ENCODE data around the gene FLRT1. TPM values are rescaled to one million over a fixed set of nuclear protein-coding genes. Genes with fewer than 3 reads are reported as not detected.

Gene FLRT1
- total RNA-seq, 1 experiment from 2014 or later = 0.31 TPM

DNA sequence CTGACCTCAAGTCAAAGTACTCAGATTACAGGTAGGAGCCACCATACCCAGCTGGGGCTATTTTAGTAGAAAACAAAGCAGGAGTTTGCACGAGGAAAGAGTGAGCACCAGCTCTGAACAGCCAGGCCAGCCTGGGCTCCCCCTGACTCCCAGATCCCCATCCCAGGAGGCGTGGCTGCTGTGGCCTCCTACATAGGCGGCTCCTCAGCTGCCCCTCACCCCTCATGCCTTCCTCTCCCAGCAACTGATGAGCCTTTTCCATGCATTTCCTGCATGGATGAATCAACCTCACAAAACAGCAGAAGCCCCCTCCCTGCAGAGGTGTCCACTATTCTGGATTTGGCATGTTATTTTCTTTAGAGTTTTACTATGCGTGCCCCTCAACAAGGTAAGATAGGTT is 10.5 kb upstream of the FLRT1 start:
- Histone ChIP-seq H2BK12ac (ENCODE audit: insufficient read length, low read depth, low read length) (no peak overlapping the region), H3K79me2 (ENCODE audit: insufficient read depth, low read length) (no peaks in the 10 kb centered on the region), H2BK5ac (ENCODE audit: insufficient read length, low read length) (no peak overlapping the region), H3K4me2 (ENCODE audit: insufficient read depth, insufficient read length, low read length) (no peak overlapping the region), H3K79me1 (ENCODE audit: insufficient read depth, low read depth, low read length, poor library complexity, severe bottlenecking) (no peaks in the 10 kb centered on the region), H2BK20ac (ENCODE audit: low read depth, low read length, poor library complexity, severe bottlenecking) (no peak overlapping the region), H3K14ac (ENCODE audit: insufficient read depth, low read length) (no peak overlapping the region), H3K9ac (ENCODE audit: extremely low read depth, insufficient read length, low read length) (no peak overlapping the region), H3K56ac (ENCODE audit: insufficient read length, low read depth, low read length) (no peak overlapping the region), H3K27ac (ENCODE audit: insufficient read length, low read depth, low read length) (no peak overlapping the region), H4K5ac (ENCODE audit: insufficient read length, low read depth, low read length) (no peak overlapping the region), H3K9me3 (ENCODE audit: control insufficient read depth, low read depth, low read length) (no peaks in the 10 kb centered on the region), H2BK15ac (ENCODE audit: low read depth, low read length) (no peak overlapping the region), H4K8ac (replicated peaks; ENCODE audit: insufficient read length, low read depth, low read length) (no peak overlapping the region), H3K27me3 (ENCODE audit: insufficient read depth, low read length) (no peaks in the 10 kb centered on the region), H3K4me1 (ENCODE audit: insufficient read depth, low read length) (peaks cover 2% of the 10 kb centered on the region; the same call in 1 of the 2 replicates), H3K23ac (ENCODE audit: insufficient read length, low read depth, low read length) (no peak overlapping the region), H3K18ac (ENCODE audit: insufficient read length, low read depth, low read length) (no peak overlapping the region), H3K23me2 (ENCODE audit: insufficient read length, low read depth, low read length, poor library complexity, severe bottlenecking) (no peaks in the 10 kb centered on the region), H3K4ac (ENCODE audit: low read depth, low read length) (no peak overlapping the region), H2AK5ac (ENCODE audit: insufficient read length, low read length) (no peak overlapping the region), H2AFZ (ENCODE audit: low read length) (no peak overlapping the region), H4K91ac (ENCODE audit: insufficient read length, low read depth, low read length) (no peak overlapping the region), H2BK120ac (ENCODE audit: low read depth, low read length, poor library complexity, severe bottlenecking) (no peak overlapping the region), H3T11ph (ENCODE audit: low read length) (no peak overlapping the region), H4K20me1 (ENCODE audit: control insufficient read depth, insufficient read depth, insufficient read length) (no peaks in the 10 kb centered on the region)
- peaks cover 59 to 81% of the 10 kb centered on the region in 2 experiments for H3K4me1 Mint-ChIP-seq
- H3K36me3 Mint-ChIP-seq (ENCODE audit: insufficient read depth in 1 of 3, low read depth in 3 of 3) = no peaks in the 10 kb centered on the region; a peak in 3 of 7 replicates
- peak; percentile 85 for DNase-seq
- H3K27me3 Mint-ChIP-seq (ENCODE audit: low read depth) = peaks cover 44% of the 10 kb centered on the region
- H3K9me3 Mint-ChIP-seq = no peaks in the 10 kb centered on the region
- H3K4me3 Mint-ChIP-seq = peak overlapping the region in 1 of 2 experiments; percentile 60; a peak in 2 of 5 replicates
- TF ChIP-seq, protein P1, sequence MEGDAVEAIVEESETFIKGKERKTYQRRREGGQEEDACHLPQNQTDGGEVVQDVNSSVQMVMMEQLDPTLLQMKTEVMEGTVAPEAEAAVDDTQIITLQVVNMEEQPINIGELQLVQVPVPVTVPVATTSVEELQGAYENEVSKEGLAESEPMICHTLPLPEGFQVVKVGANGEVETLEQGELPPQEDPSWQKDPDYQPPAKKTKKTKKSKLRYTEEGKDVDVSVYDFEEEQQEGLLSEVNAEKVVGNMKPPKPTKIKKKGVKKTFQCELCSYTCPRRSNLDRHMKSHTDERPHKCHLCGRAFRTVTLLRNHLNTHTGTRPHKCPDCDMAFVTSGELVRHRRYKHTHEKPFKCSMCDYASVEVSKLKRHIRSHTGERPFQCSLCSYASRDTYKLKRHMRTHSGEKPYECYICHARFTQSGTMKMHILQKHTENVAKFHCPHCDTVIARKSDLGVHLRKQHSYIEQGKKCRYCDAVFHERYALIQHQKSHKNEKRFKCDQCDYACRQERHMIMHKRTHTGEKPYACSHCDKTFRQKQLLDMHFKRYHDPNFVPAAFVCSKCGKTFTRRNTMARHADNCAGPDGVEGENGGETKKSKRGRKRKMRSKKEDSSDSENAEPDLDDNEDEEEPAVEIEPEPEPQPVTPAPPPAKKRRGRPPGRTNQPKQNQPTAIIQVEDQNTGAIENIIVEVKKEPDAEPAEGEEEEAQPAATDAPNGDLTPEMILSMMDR (conservative IDR thresholded peaks at IDR 0.05) = no peak
- WGBS (ENCODE audit: extremely low coverage, insufficient read length, low lambda C conversion rate) = no CpG with 5 or more reads among the region's 4 CpGs
- peak overlapping the region; percentile 34 to 88 (median 84); a peak in 5 of 7 replicates for H3K27ac Mint-ChIP-seq

Measured in H9 (cell line).